GM18520 (cell line): ENCODE data around the gene PBX4.

Experiments
- ATAC-seq: cut with Tn5 transposase; IDR thresholded peaks from one replicate; pipeline ENCODE4 v1.9.1; 2021; ENCODE audit not compliant: unreplicated experiment

PBX4 gene

GRCh38 chr19:19649580-19649995, 31.1 kb upstream of the PBX4 start:
- ATAC-seq, result no peak

- ATAC-seq, result no peak
Measured at GRCh38 chr19:19649155-19649554, 30.7 kb upstream of the PBX4 start.

- ATAC-seq, result no peak
Measured at GRCh38 chr19:19647037-19647835, 28.7 kb upstream of the PBX4 start.

GRCh38 chr19:19645233-19645870, 26.9 kb upstream of the PBX4 start:
- ATAC-seq, result no peak

GRCh38 chr19:19644054-19644388, 25.5 kb upstream of the PBX4 start:
- ATAC-seq, result no peak

- ATAC-seq, result peak; percentile 44
Measured at GRCh38 chr19:19643158-19644053, 24.9 kb upstream of the PBX4 start, which contains the start of gene GMIP. Gene GMIP, minus strand, starts transcription at chr19:19643657. Its CDS starts 128 bp downstream, at chr19:19643529.

GRCh38 chr19:19642506-19643157, 24.1 kb upstream of the PBX4 start:
- ATAC-seq, result no peak

- ATAC-seq, result no peak
Measured at GRCh38 chr19:19637523-19638251, 19.2 kb upstream of the PBX4 start.

- no peak for ATAC-seq
Measured at GRCh38 chr19:19637186-19637522, 18.7 kb upstream of the PBX4 start.

- no peak for ATAC-seq
Measured at GRCh38 chr19:19636573-19637185, 18.2 kb upstream of the PBX4 start.

GRCh38 chr19:19635313-19635702, 16.8 kb upstream of the PBX4 start:
- ATAC-seq, result no peak

- no peak for ATAC-seq
Measured at GRCh38 chr19:19634516-19635312, 16.2 kb upstream of the PBX4 start.

GRCh38 chr19:19633711-19634515, 15.4 kb upstream of the PBX4 start:
- ATAC-seq, result no peak

GRCh38 chr19:19632661-19633060, 14.2 kb upstream of the PBX4 start:
- no peak for ATAC-seq

GRCh38 chr19:19631346-19631745, 12.9 kb upstream of the PBX4 start:
- no peak for ATAC-seq

- ATAC-seq, result no peak
Measured at GRCh38 chr19:19630426-19630825, 11.9 kb upstream of the PBX4 start.

GRCh38 chr19:19630062-19630414, 11.6 kb upstream of the PBX4 start:
- no peak for ATAC-seq

GRCh38 chr19:19628501-19629134, 10.1 kb upstream of the PBX4 start:
- ATAC-seq, result no peak
